NCI-H446 treated with DMSO at 0.1 percent for 48 hours (cell line): ENCODE results near the gene SPTBN1.

ENCODE experiments used
- DNase-seq: peaks from one replicate; lab custom pipeline; 2025; lab: John Stamatoyannopoulos, UW

SPTBN1 gene

GRCh38 chr2:54434229-54434628 is 21.9 kb upstream of the SPTBN1 start:
- no peak for DNase-seq

- DNase-seq, result no peak
Measured at GRCh38 chr2:54434711-54435110, 21.4 kb upstream of the SPTBN1 start.

- DNase-seq, result no peak
Measured at GRCh38 chr2:54435325-54436226, 20.6 kb upstream of the SPTBN1 start.

- no peak for DNase-seq
Measured at GRCh38 chr2:54437588-54437987, 18.5 kb upstream of the SPTBN1 start.

- no peak for DNase-seq
Measured at GRCh38 chr2:54438271-54438670, 17.9 kb upstream of the SPTBN1 start.

- no peak for DNase-seq
Measured at GRCh38 chr2:54439582-54439981, 16.5 kb upstream of the SPTBN1 start.

GRCh38 chr2:54440050-54440449 is 16.1 kb upstream of the SPTBN1 start:
- no peak for DNase-seq

GRCh38 chr2:54444503-54444902 is 11.6 kb upstream of the SPTBN1 start:
- DNase-seq, result no peak

- no peak for DNase-seq
Measured at GRCh38 chr2:54446122-54446521, 10.0 kb upstream of the SPTBN1 start.

- no peak for DNase-seq
Measured at GRCh38 chr2:54446625-54447024, 9.5 kb upstream of the SPTBN1 start.

- DNase-seq, result no peak
Measured at GRCh38 chr2:54454548-54455130, 1.5 kb upstream of the SPTBN1 start.

- no peak for DNase-seq
Measured at GRCh38 chr2:54455131-54455562, 980 bp upstream of the SPTBN1 start.

- no peak for DNase-seq
Measured at GRCh38 chr2:54456362-54456611, 160 bp downstream of the SPTBN1 start.

- peak; percentile 17 for DNase-seq
Measured at GRCh38 chr2:54456612-54457322, 640 bp downstream of the SPTBN1 start.

GRCh38 chr2:54457323-54458023 is 1.3 kb downstream of the SPTBN1 start:
- DNase-seq, result no peak

- DNase-seq, result peak; percentile 51
Measured at GRCh38 chr2:54459037-54459441, 2.9 kb downstream of the SPTBN1 start.

GRCh38 chr2:54461261-54461660 is 5.1 kb downstream of the SPTBN1 start:
- DNase-seq, result peak; percentile 43

- no peak for DNase-seq
Measured at GRCh38 chr2:54464341-54464740, 8.2 kb downstream of the SPTBN1 start.

- DNase-seq, result no peak
Measured at GRCh38 chr2:54465143-54465542, 9.0 kb downstream of the SPTBN1 start.

- DNase-seq, result no peak
Measured at GRCh38 chr2:54466870-54467269, 10.7 kb downstream of the SPTBN1 start.

GRCh38 chr2:54468673-54469072 is 12.5 kb downstream of the SPTBN1 start:
- DNase-seq, result no peak

GRCh38 chr2:54469484-54470053 is 13.4 kb downstream of the SPTBN1 start:
- DNase-seq, result no peak
